Endothelial cell of hepatic sinusoid (primary cell): ENCODE measurements around the gene KIAA0825.
"Not testable (repeated sequence)": the region's sequence is repeated elsewhere in the genome, so short reads cannot be mapped to it uniquely, and the experiment has no call there.

Experiments used
- in situ Hi-C: cut with HindIII; loops from 2 replicates; pipeline ENCODE4 v1.10.0; 2017; ENCODE audit warnings: low sequenced_read_pairs

KIAA0825 gene

GRCh38 chr5:94389515-94389899 lies 228.9 kb downstream of the KIAA0825 start:
- in situ Hi-C loops: no loop called here

GRCh38 chr5:94388773-94389514 lies 229.5 kb downstream of the KIAA0825 start:
- in situ Hi-C loops: no loop called here

GRCh38 chr5:94385767-94386166 lies 232.6 kb downstream of the KIAA0825 start:
- in situ Hi-C loops: no loop called here

- in situ Hi-C loops: no loop called here
Measured at GRCh38 chr5:94378062-94378461, 240.3 kb downstream of the KIAA0825 start.

- in situ Hi-C loops: no loop called here
Measured at GRCh38 chr5:94376672-94377345, 241.6 kb downstream of the KIAA0825 start.

GRCh38 chr5:94375801-94376200 lies 242.6 kb downstream of the KIAA0825 start:
- in situ Hi-C loops: no loop called here

GRCh38 chr5:94374336-94374735 lies 244.1 kb downstream of the KIAA0825 start:
- in situ Hi-C loops: no loop called here

- in situ Hi-C loops: no loop called here
Measured at GRCh38 chr5:94367900-94368299, 250.5 kb downstream of the KIAA0825 start.

GRCh38 chr5:94366811-94367210 lies 251.6 kb downstream of the KIAA0825 start:
- in situ Hi-C loops: no loop called here

GRCh38 chr5:94362857-94363256 lies 255.5 kb downstream of the KIAA0825 start:
- in situ Hi-C loops: no loop called here

- in situ Hi-C loops: no loop called here
Measured at GRCh38 chr5:94361832-94362796, 256.3 kb downstream of the KIAA0825 start.

GRCh38 chr5:94361161-94361560 lies 257.2 kb downstream of the KIAA0825 start:
- in situ Hi-C loops: no loop called here

- in situ Hi-C loops: no loop called here
Measured at GRCh38 chr5:94360382-94361130, 257.8 kb downstream of the KIAA0825 start.

- in situ Hi-C loops: no loop called here
Measured at GRCh38 chr5:94359880-94360279, 258.5 kb downstream of the KIAA0825 start.

GRCh38 chr5:94355811-94356210 lies 262.6 kb downstream of the KIAA0825 start:
- in situ Hi-C loops: no loop called here

GRCh38 chr5:94354837-94355485 lies 263.4 kb downstream of the KIAA0825 start:
- in situ Hi-C loops: not testable (repeated sequence)

- in situ Hi-C loops: no loop called here
Measured at GRCh38 chr5:94353605-94354004, 264.8 kb downstream of the KIAA0825 start.

- in situ Hi-C loops: no loop called here
Measured at GRCh38 chr5:94347130-94347529, 271.3 kb downstream of the KIAA0825 start.

- in situ Hi-C loops: no loop called here
Measured at GRCh38 chr5:94345257-94345656, 273.1 kb downstream of the KIAA0825 start.

- in situ Hi-C loops: no loop called here
Measured at GRCh38 chr5:94337617-94338016, 280.8 kb downstream of the KIAA0825 start.
